Measurements from ENCODE around the gene DCST1. TPM values are rescaled to one million over a fixed set of nuclear protein-coding genes. Genes with fewer than 3 reads are reported as not detected.

The DCST1 gene
- total RNA-seq, 4 donors from 2014 or later = 0.19 TPM; not detected in 3

- Histone ChIP-seq H3K4me1 (peaks cover 18 to 55% (median 21%) of the 10 kb centered on the region in 3 donors), H3K27me3 (no peaks in the 10 kb centered on the region), H3K27ac (peak overlapping the region; percentile 81 to 89 (median 84)), H3K9me3 (no peaks in the 10 kb centered on the region), H3K4me3 (peak overlapping the region; percentile 29 to 66 (median 44)), H3K36me3 (peaks cover 0 to 31% (median 0%) of the 10 kb centered on the region in 3 donors)
- intact Hi-C loops (cut with DNase I) = no loop called here
- TF ChIP-seq CTCF (IDR thresholded peaks at IDR 0.05) (peak in 5 of 6 experiments; percentile 39 to 60 (median 45)), POLR2A (IDR thresholded peaks at IDR 0.05) (peak in 1 of 4 donors; percentile 31)
- WGBS, 2 donors = 13 to 26% methylated on average over 9 to 12 of the region's 61 CpGs
- peak; percentile 55 for DNase-seq
These were observed 37.3 kb downstream of the DCST1 start for GRCh38 chr1:155070721-155071569.

- peak overlapping the region in 3 of 4 donors; percentile 81 to 89 (median 85) for H3K27ac ChIP-seq
- no peak for DNase-seq
- H3K4me1 ChIP-seq = peaks cover 18 to 51% (median 21%) of the 10 kb centered on the region in 3 donors
- intact Hi-C loops (cut with DNase I) = no loop called here
- 33 to 79% methylated on average over 1 to 8 of the region's 14 CpGs for WGBS, 2 donors
- H3K27me3 ChIP-seq = no peaks in the 10 kb centered on the region
- peak overlapping the region in 2 of 4 donors; percentile 42 to 47 for H3K4me3 ChIP-seq
- H3K36me3 ChIP-seq = peaks cover 0 to 29% (median 0%) of the 10 kb centered on the region in 3 donors
- TF ChIP-seq POLR2A (IDR thresholded peaks at IDR 0.05) = no peak
- TF ChIP-seq CTCF (IDR thresholded peaks at IDR 0.05) = no peak
- no peaks in the 10 kb centered on the region for H3K9me3 ChIP-seq
These were observed 38.1 kb downstream of the DCST1 start for GRCh38 chr1:155071701-155072100.

- Histone ChIP-seq H3K4me1 (peaks cover 18 to 56% (median 21%) of the 10 kb centered on the region in 3 donors), H3K27ac (peak overlapping the region in 2 of 4 donors; percentile 22 to 54)
- WGBS, 2 donors = 42 to 45% methylated on average over 5 to 7 of the region's 7 CpGs
These were observed 39.1 kb downstream of the DCST1 start for GRCh38 chr1:155072531-155073289.

GRCh38 chr1:155073377-155074242 lies 40.0 kb downstream of the DCST1 start:
- Histone ChIP-seq H3K4me3 (no peak overlapping the region), H3K4me1 (peaks cover 24 to 64% (median 27%) of the 10 kb centered on the region in 3 donors), H3K36me3 (peaks cover 0 to 13% (median 0%) of the 10 kb centered on the region in 3 donors), H3K27me3 (peaks cover 0 to under 1% (median 0%) of the 10 kb centered on the region in 4 donors), H3K27ac (peak overlapping the region in 3 of 4 donors; percentile 22 to 54 (median 35)), H3K9me3 (no peaks in the 10 kb centered on the region)
- intact Hi-C loops (cut with DNase I) = no loop called here
- no peak for DNase-seq
- WGBS, 2 donors = 43 to 70% methylated on average over 1 to 2 of the region's 3 CpGs
- TF ChIP-seq CTCF (IDR thresholded peaks at IDR 0.05) (no peak), POLR2A (IDR thresholded peaks at IDR 0.05) (no peak)

More at GRCh38 chr1:155072531-155073289, 39.1 kb downstream of the DCST1 start:
- intact Hi-C loops (cut with DNase I) = no loop called here
- peaks cover 0 to 22% (median 0%) of the 10 kb centered on the region in 3 donors for H3K36me3 ChIP-seq
- DNase-seq = no peak
- H3K4me3 ChIP-seq = no peak overlapping the region
- H3K9me3 ChIP-seq = no peaks in the 10 kb centered on the region
- H3K27me3 ChIP-seq = no peaks in the 10 kb centered on the region
- no peak for TF ChIP-seq POLR2A (IDR thresholded peaks at IDR 0.05)
- no peak for TF ChIP-seq CTCF (IDR thresholded peaks at IDR 0.05)

All from esophagus squamous epithelium (tissue), 5 donors.